ENCODE measurements around the gene ACSL1. TPM values are rescaled to one million over a fixed set of nuclear protein-coding genes. Genes with fewer than 3 reads are reported as not detected.

ACSL1 gene
- total RNA-seq, 1 donor from 2014 or later: 18.0 TPM

- H3K4me1 Mint-ChIP-seq: no peaks in the 10 kb centered on the region
- H3K27ac Mint-ChIP-seq: no peak overlapping the region
- peaks cover 6% of the 10 kb centered on the region for H3K9me3 Mint-ChIP-seq
- DNase-seq (ENCODE audit: low spot score in 2 of 2, unreplicated experiment in 2 of 2): no peak
- H3K36me3 Mint-ChIP-seq: peaks cover 22% of the 10 kb centered on the region
- no peaks in the 10 kb centered on the region for H3K27me3 Mint-ChIP-seq (ENCODE audit: low read depth)
- H3K4me3 Mint-ChIP-seq: no peak overlapping the region
- no peak for TF ChIP-seq CTCF (IDR thresholded peaks at IDR 0.05; ENCODE audit: unreplicated experiment)
Measured at GRCh38 chr4:184713887-184714286, 111.9 kb downstream of the ACSL1 start.

- no peak overlapping the region for H3K4me3 Mint-ChIP-seq
- H3K27ac Mint-ChIP-seq: no peak overlapping the region
Measured at GRCh38 chr4:184712322-184712721, 113.4 kb downstream of the ACSL1 start.

GRCh38 chr4:184706453-184706852 lies 119.3 kb downstream of the ACSL1 start:
- Mint-ChIP-seq H3K36me3 (peaks cover 41% of the 10 kb centered on the region), H3K27ac (no peak overlapping the region), H3K4me1 (no peaks in the 10 kb centered on the region), H3K9me3 (peaks cover 10% of the 10 kb centered on the region), H3K27me3 (ENCODE audit: low read depth) (no peaks in the 10 kb centered on the region), H3K4me3 (no peak overlapping the region)
- no peak for TF ChIP-seq CTCF (IDR thresholded peaks at IDR 0.05; ENCODE audit: unreplicated experiment)
- DNase-seq (ENCODE audit: low spot score in 2 of 2, unreplicated experiment in 2 of 2): no peak

More at GRCh38 chr4:184712322-184712721, 113.4 kb downstream of the ACSL1 start:
- peaks cover 26% of the 10 kb centered on the region for H3K36me3 Mint-ChIP-seq
- peaks cover 10% of the 10 kb centered on the region for H3K9me3 Mint-ChIP-seq
- H3K4me1 Mint-ChIP-seq: no peaks in the 10 kb centered on the region
- no peak for DNase-seq (ENCODE audit: low spot score in 2 of 2, unreplicated experiment in 2 of 2)
- no peak for TF ChIP-seq CTCF (IDR thresholded peaks at IDR 0.05; ENCODE audit: unreplicated experiment)
- H3K27me3 Mint-ChIP-seq (ENCODE audit: low read depth): no peaks in the 10 kb centered on the region

GRCh38 chr4:184705692-184706091 lies 120.1 kb downstream of the ACSL1 start:
- peaks cover 10% of the 10 kb centered on the region for H3K9me3 Mint-ChIP-seq
- no peak overlapping the region for H3K4me3 Mint-ChIP-seq
- TF ChIP-seq CTCF (IDR thresholded peaks at IDR 0.05; ENCODE audit: unreplicated experiment): no peak
- DNase-seq (ENCODE audit: low spot score in 2 of 2, unreplicated experiment in 2 of 2): no peak
- H3K27ac Mint-ChIP-seq: no peak overlapping the region
- H3K4me1 Mint-ChIP-seq: no peaks in the 10 kb centered on the region
- H3K36me3 Mint-ChIP-seq: peaks cover 43% of the 10 kb centered on the region
- no peaks in the 10 kb centered on the region for H3K27me3 Mint-ChIP-seq (ENCODE audit: low read depth)

Small RNA genes lying within 50 kb of the gene (microRNA-seq; reads per million reads assigned to microRNA genes)
- gene MIR3945: not detected

Other genes starting within 250 kb of the ACSL1 start
- 20.3 to 21.5 TPM (median 21.0 TPM) in 3 replicates for gene CASP3, start 176.5 kb downstream of the ACSL1 start, total RNA-seq
- gene PRIMPOL, start 176.2 kb downstream of the ACSL1 start, total RNA-seq: 20.7 to 22.3 TPM (median 20.9 TPM) in 3 replicates
- gene CENPU, start 91.9 kb downstream of the ACSL1 start, total RNA-seq: 19.1 to 25.4 TPM (median 21.5 TPM) in 3 replicates
- not detected in 3 replicates for gene HELT, start 192.5 kb upstream of the ACSL1 start, total RNA-seq

Data from mesothelial cell of epicardium (in vitro differentiated cells).